Measurements from ENCODE around the gene SLC38A11. TPM values are rescaled to one million over a fixed set of nuclear protein-coding genes. Genes with fewer than 3 reads are reported as not detected.
A peak's percentile ranks its signal among the peaks of the same experiment; 100 is the strongest.

Gene SLC38A11
- total and polyA plus RNA-seq, 2 of the 13 experiments (the other 11 are each of a cell fraction or from before 2014, with no cell fraction given) = 14.0 to 14.3 TPM

DNA sequence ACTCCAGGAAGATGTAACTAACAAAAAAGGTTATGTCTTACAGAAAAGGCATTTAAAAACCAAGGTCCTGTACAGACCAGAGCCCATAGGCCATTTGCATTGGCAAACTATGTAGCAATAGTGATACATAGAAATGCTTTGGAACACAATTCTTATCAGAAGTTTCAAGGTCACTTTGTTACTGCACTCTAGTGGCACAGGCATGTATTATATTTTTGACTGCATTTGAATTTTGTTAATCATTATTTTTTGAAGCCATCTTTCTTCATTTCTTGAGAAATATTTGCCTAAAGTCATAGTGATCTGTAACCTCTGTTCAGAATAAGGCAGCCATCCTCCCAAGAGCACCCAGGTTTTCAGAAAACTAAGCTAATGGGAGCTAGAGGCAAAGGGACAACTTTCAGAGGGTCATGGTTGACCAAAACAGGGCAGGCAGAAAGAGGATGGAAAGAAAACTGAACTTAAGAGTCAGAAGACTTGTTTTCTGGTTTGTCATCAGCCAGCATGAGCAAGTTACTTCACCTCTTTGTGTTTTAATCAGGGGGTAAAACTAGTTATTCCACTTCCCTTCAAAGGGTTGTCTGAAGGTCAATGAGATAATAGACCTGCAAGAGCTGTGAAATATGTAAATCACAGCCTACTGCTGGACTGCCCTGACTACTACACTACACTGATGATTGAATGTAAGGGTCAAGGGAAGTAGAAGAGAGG lies 41.5 kb downstream of the SLC38A11 start (continued):
- TF ChIP-seq ZNF547 (CRISPR knock-in tag; IDR thresholded peaks at IDR 0.05) (no peak), SIN3B (IDR thresholded peaks at IDR 0.05; ENCODE audit: low read length) (no peak), CEBPG (CRISPR knock-in tag; IDR thresholded peaks at IDR 0.05) (peak; percentile 96), NFIC (IDR thresholded peaks at IDR 0.05; ENCODE audit: low read length) (peak; percentile 62; the same call in 1 of the 2 replicates), ZNF256 (CRISPR knock-in tag; conservative IDR thresholded peaks at IDR 0.05) (no peak), ZMAT3 (CRISPR knock-in tag; conservative IDR thresholded peaks at IDR 0.05) (no peak), ZNF264 (CRISPR knock-in tag; IDR thresholded peaks at IDR 0.05) (peak; percentile 27; the same call in 1 of the 2 replicates), ZKSCAN5 (CRISPR knock-in tag; IDR thresholded peaks at IDR 0.05) (no peak), ZNF30 (CRISPR knock-in tag; IDR thresholded peaks at IDR 0.05) (no peak), TBL1XR1 (IDR thresholded peaks at IDR 0.05; ENCODE audit: borderline replicate concordance, low read length, partially characterized antibody) (no peak), KLF12 (CRISPR knock-in tag; IDR thresholded peaks at IDR 0.05; ENCODE audit: borderline replicate concordance) (0 out of 2 replicates have a peak, but pooled peaks have one; percentile 18), HCFC1 (IDR thresholded peaks at IDR 0.05; ENCODE audit: low read depth, low read length) (no peak), XBP1 (CRISPR knock-in tag; IDR thresholded peaks at IDR 0.05) (no peak), NR2F6 (IDR thresholded peaks at IDR 0.05) (no peak; the same call in 1 of the 2 replicates), NR2F6 (CRISPR knock-in tag; IDR thresholded peaks at IDR 0.05) (peak; percentile 50; the same call in 1 of the 2 replicates), ZNF44 (CRISPR knock-in tag; IDR thresholded peaks at IDR 0.05) (no peak), MATR3 (CRISPR knock-in tag; IDR thresholded peaks at IDR 0.05) (no peak), HHEX (CRISPR knock-in tag; IDR thresholded peaks at IDR 0.05) (no peak), KLF16 (CRISPR knock-in tag; IDR thresholded peaks at IDR 0.05) (0 out of 4 replicates have a peak, but pooled peaks of 1 of the 2 experiments have one; percentile 42), ZFYVE20 (CRISPR knock-in tag; IDR thresholded peaks at IDR 0.05; ENCODE audit: borderline replicate concordance, low read depth) (no peak), ZFP62 (CRISPR knock-in tag; IDR thresholded peaks at IDR 0.05) (no peak), ZNF510 (CRISPR knock-in tag; IDR thresholded peaks at IDR 0.05; ENCODE audit: low read depth) (no peak), POLR2G (IDR thresholded peaks at IDR 0.05; ENCODE audit: low read depth, low read length) (no peak), ZBTB42 (CRISPR knock-in tag; IDR thresholded peaks at IDR 0.05) (no peak), TEF (CRISPR knock-in tag; IDR thresholded peaks at IDR 0.05) (no peak), CC2D1A (CRISPR knock-in tag; IDR thresholded peaks at IDR 0.05) (no peak), ZNF354B (CRISPR knock-in tag; IDR thresholded peaks at IDR 0.05) (no peak)
- TF ChIP-seq, protein P1, sequence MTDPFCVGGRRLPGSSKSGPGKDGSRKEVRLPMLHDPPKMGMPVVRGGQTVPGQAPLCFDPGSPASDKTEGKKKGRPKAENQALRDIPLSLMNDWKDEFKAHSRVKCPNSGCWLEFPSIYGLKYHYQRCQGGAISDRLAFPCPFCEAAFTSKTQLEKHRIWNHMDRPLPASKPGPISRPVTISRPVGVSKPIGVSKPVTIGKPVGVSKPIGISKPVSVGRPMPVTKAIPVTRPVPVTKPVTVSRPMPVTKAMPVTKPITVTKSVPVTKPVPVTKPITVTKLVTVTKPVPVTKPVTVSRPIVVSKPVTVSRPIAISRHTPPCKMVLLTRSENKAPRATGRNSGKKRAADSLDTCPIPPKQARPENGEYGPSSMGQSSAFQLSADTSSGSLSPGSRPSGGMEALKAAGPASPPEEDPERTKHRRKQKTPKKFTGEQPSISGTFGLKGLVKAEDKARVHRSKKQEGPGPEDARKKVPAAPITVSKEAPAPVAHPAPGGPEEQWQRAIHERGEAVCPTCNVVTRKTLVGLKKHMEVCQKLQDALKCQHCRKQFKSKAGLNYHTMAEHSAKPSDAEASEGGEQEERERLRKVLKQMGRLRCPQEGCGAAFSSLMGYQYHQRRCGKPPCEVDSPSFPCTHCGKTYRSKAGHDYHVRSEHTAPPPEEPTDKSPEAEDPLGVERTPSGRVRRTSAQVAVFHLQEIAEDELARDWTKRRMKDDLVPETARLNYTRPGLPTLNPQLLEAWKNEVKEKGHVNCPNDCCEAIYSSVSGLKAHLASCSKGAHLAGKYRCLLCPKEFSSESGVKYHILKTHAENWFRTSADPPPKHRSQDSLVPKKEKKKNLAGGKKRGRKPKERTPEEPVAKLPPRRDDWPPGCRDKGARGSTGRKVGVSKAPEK (CRISPR knock-in tag; IDR thresholded peaks at IDR 0.05; ENCODE audit: borderline replicate concordance) = no peak; the same call in 1 of the 2 replicates
- TF ChIP-seq, protein P2, sequence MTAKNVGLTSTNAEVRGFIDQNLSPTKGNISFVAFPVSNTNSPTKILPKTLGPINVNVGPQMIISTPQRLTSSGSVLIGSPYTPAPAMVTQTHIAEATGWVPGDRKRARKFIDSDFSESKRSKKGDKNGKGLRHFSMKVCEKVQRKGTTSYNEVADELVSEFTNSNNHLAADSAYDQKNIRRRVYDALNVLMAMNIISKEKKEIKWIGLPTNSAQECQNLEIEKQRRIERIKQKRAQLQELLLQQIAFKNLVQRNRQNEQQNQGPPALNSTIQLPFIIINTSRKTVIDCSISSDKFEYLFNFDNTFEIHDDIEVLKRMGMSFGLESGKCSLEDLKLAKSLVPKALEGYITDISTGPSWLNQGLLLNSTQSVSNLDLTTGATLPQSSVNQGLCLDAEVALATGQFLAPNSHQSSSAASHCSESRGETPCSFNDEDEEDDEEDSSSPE (CRISPR knock-in tag; IDR thresholded peaks at IDR 0.05) = no peak

Measured in HepG2 (cell line).